ENCODE results near the gene JAK3. TPM values are rescaled to one million over a fixed set of nuclear protein-coding genes. Genes with fewer than 3 reads are reported as not detected.

Gene JAK3
- polyA plus RNA-seq, 2 of the 4 experiments (the other 2 are of a cell fraction): 0.31 to 0.89 TPM

DNA sequence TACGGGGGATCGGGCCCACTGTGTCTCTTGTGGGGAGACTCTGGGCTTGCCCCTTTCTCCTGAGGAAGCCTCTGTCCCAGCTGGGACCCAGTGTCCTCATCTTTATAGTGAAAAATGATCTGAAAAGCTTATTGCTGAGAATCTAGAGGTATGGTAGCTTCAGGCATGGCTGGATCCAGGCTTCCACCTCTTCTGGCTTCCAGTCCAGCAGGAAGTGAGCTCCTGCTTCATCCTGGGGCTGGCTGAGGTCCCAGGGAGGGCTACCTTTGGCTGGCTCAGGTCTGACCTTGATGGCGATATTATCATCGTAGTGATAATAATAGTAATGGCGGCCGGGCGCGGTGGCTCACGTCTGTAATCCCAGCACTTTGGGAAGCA, 27.0 kb upstream of the JAK3 start:
- Histone ChIP-seq H3K4me2 (peak overlapping the region; percentile 94; the same call in 2 of the 3 replicates), H3K4me3 (no peak overlapping the region), H3K4me1 (no peaks in the 10 kb centered on the region), H3K27ac (peak overlapping the region in 1 of 2 experiments; percentile 80; a peak in 3 of 6 replicates), H3K9me3 (no peaks in the 10 kb centered on the region)
- no peak for TF ChIP-seq SMC3 (IDR thresholded peaks at IDR 0.05)
- no peak for TF ChIP-seq ZFP36 (IDR thresholded peaks at IDR 0.05; ENCODE audit: borderline replicate concordance, partially characterized antibody)
- no peak for TF ChIP-seq E2F6 (IDR thresholded peaks at IDR 0.05; ENCODE audit: borderline replicate concordance, low read depth)
- TF ChIP-seq SREBF2 (IDR thresholded peaks at IDR 0.05): no peak
- no peak for TF ChIP-seq NPAS2 (CRISPR knock-in tag; IDR thresholded peaks at IDR 0.05; ENCODE audit: borderline replicate concordance)
- TF ChIP-seq TFCP2L1 (CRISPR knock-in tag; IDR thresholded peaks at IDR 0.05): no peak
- TF ChIP-seq HEYL (CRISPR knock-in tag; IDR thresholded peaks at IDR 0.05): no peak
- no peak for TF ChIP-seq CTCF (IDR thresholded peaks at IDR 0.05)
- no peak for TF ChIP-seq RAD21 (conservative IDR thresholded peaks at IDR 0.05 in 1 of 2, IDR thresholded peaks at IDR 0.05 in 1 of 2)
- TF ChIP-seq CBX2 (IDR thresholded peaks at IDR 0.05; ENCODE audit: borderline replicate concordance, low read depth): no peak
- ChIA-PET CTCF (interaction anchor here (1.3 to 2.4 kb wide), 2 partner anchors 58 to 63 kb away, joined by 7 read pairs; partner anchors contain the start of gene CCDC124), POLR2A (no interaction called here)
- no peak for ATAC-seq
- WGBS (ENCODE audit: missing lambda C conversion rate): 85% methylated on average over 9 of the region's 9 CpGs
- FAIRE-seq: no peak
- no peak for DNase-seq (ENCODE audit: low read depth in 1 of 2, low spot score in 1 of 2)

DNA sequence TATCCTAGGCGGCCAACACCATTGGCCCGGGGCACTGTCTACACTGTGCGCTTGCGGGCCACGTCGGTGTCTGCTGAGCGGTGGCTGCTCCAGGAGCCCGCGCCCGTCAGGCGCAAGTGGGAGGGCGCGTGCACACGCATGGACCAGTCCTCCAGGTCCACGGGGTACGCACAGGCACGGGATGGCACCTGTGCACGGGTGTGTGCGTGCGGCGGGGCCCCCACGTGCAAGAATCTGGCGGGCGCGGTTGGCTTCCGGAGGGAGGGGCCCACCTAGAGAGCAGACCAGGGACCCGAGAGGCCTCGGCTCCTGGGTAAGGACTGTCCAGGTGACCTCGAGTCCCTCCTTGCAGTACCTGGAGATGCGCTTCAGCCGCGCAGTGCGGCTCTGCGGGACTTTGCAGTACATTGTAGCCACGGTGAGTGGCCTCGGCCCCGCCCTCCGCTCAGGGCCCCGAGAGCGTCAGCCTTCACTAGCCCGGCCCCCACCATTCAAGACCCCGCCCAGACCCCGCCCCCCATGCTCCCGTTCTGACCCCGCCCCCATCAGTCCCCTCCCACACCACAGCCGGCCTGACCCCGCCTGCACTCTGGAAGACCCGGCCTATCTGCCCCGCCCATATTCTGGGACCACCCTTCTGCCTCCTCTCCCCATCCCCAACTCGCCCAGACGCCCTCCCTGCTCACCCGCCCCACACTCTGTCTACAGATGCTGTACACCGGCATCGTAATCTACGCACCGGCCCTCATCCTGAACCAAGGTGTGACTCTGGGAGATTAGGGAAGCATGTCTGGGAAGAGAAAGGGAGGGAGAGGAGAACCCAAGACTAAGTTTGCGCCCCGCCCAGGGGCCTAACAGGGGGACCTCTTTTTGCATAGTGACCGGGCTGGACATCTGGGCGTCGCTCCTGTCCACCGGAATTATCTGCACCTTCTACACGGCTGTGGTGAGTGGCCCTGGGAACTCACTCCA, 26.3 kb upstream of the JAK3 start:
- ATAC-seq (peak; percentile 74 to 81), FAIRE-seq (no peak), DNase-seq (ENCODE audit: low read depth in 1 of 2, low spot score in 1 of 2) (peak; percentile 49 to 69)
- WGBS (ENCODE audit: missing lambda C conversion rate): 28% methylated on average over 19 of the region's 63 CpGs
- Histone ChIP-seq H3K27ac (peak overlapping the region; percentile 65 to 80), H3K4me2 (peak overlapping the region; percentile 94), H3K4me1 (no peaks in the 10 kb centered on the region), H3K9me3 (no peaks in the 10 kb centered on the region), H3K4me3 (peak overlapping the region; percentile 52)
- TF ChIP-seq HDAC2 (IDR thresholded peaks at IDR 0.05): no peak
- no peak for TF ChIP-seq TFCP2L1 (CRISPR knock-in tag; IDR thresholded peaks at IDR 0.05)
- TF ChIP-seq E2F6 (IDR thresholded peaks at IDR 0.05; ENCODE audit: borderline replicate concordance, low read depth): peak; percentile 76
- no peak for TF ChIP-seq FOXS1 (CRISPR knock-in tag; IDR thresholded peaks at IDR 0.05)
- TF ChIP-seq, protein P1, sequence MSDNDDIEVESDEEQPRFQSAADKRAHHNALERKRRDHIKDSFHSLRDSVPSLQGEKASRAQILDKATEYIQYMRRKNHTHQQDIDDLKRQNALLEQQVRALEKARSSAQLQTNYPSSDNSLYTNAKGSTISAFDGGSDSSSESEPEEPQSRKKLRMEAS (IDR thresholded peaks at IDR 0.05): peak; percentile 69
- TF ChIP-seq POLR2A (IDR thresholded peaks at IDR 0.05; ENCODE audit: low read length): 0 out of 2 replicates have a peak, but pooled peaks have one; percentile 19
- TF ChIP-seq PBX3 (IDR thresholded peaks at IDR 0.05): no peak
- ChIA-PET CTCF (interaction anchor here (1.3 to 10.9 kb wide), 3 partner anchors 59 to 123 kb away, joined by 7 to 295 read pairs (median 58); partner anchors contain the start of gene CCDC124), POLR2A (no interaction called here)
